Embryonic facial prominence (tissue), 1 donor: ENCODE data around the gene DCP2.

Source experiments
- DNase-seq: peaks from one replicate; pipeline ENCODE4 v3.0.0-alpha.2; 2016; ENCODE audit errors: extremely low spot score

DCP2 gene

DNA sequence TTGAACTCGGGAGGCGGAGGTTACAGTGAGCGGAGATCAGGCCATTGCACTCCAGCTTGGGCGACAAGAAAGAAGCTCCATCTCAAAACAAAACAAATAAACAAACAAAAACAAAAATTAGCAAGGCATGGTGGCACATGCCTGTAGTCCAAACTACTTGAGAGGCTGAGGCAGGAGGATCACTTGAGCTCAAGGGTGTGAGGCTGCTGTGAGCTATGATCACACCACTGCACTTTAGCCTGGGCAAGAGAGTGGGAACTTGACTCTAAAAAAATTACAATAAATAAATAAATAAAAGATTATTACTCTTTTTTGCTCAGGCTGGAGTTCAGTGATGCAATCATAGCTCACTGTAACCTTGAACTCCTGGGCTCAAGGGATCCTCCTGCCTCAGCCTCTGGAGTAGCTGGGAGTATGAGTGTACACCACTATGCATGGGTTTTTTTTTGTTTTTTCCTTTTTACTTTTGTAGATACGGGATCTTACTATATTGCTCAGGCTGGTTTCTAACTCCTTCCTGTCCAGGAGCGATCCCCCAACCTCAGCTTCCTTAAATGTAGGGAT, 9.0 kb upstream of the DCP2 start:
- DNase-seq, result no peak

DNA sequence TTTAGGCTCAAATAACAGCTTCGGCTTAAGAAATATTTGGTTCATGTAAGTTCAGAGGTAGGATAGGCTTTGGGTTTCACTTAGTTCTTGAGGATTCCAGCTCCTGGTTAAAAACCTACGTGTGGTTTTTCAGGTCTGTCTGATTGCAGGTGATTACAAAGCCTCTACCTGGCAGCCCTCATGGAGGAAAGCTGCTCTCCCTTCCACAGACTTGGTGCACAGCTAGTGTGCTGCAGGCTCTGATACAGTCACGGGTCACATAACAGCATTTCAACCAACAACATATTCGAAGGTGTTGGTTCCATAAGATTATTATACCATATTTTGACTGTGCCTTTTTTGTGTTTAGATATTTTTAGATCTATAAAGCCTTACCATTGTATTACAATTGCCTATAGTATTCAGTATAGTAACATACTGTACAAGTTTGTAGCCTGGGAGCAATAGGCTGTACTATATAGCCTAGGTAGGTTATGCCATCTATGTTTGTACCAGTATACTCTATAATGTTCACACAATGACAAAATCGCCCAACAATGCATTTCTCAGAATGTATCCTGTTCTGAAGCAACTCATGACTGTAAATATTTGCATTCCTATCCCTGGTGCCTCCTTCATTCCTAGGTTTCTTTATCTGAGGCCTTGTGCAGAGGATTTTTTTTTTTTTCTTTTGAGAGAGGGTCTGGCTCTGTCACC, 8.0 kb upstream of the DCP2 start:
- no peak for DNase-seq

DNA sequence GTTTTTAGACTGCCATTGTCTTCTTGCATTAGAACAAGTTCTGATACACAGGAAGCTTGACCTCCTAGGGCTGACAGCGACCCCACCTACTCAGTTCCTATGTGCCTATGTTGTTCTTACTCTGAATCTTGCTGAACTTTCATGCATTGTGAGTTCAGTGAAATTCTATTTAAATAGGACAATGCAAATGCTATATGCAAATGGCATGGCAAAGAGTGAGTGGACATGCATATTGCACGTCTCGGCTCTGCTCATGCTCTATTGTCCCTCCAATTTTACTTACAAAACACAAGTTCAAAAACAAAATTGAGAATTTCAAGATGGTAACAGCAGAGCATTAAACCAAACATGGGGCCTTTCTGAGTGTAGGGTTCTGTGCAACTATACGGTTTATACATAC, 5.3 kb upstream of the DCP2 start:
- DNase-seq, result no peak

GRCh38 chr5:112973036-112973435, 3.6 kb upstream of the DCP2 start:
- no peak for DNase-seq

DNA sequence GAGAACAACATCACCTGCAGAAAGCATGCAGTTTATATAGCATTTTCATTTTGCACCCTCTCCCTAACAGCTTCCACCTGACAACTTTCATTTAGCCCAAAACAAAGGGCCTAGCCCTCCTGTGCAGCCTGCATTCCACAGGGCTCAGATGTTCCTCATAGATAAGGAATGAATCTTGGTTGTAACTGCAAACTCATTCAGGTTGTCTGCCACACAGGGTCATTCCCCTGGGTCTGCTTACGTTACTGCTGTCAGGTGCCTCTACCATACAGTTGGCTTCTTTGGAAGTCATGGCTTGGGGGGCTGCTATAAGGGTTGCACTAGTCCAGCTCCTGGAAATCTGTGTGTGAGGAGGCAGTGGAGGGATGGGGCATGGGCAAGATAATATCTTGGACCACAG, 2.7 kb upstream of the DCP2 start:
- DNase-seq, result no peak

GRCh38 chr5:112974901-112975300, 1.7 kb upstream of the DCP2 start:
- DNase-seq, result no peak

DNA sequence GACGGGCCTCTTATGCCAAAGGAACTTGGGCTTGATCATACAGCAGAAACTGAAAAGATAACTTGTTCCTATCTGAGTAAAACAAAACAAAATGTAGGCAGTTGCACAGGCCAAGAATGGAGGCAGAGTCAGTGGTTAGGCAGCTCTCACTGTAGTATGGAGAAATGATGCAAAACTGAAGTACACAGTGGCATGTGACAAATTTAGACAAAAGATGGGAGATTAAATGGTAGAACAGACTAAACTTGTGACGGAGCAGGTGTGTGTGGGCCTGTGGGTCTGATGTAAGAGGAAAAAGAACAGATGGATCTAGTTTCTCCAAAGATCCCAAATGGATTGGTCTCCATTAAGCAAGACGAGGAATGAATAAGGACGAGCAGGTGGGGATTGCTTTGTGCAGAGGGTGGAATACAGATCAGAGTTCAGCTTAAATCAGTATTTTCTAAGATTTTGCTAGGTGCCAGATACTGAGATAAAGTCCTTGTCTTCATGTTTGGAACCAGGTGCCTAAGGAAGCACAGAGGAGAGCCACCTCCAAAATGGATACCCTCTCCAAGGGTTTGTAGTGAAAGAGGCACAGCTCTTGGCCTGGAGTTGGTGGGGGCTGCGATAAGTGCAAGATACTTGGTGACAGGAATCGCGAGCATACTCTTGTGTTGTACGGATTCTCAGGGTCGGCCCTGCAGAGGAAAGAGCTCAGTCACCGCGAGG, 722 bp upstream of the DCP2 start:
- DNase-seq, result no peak

DNA sequence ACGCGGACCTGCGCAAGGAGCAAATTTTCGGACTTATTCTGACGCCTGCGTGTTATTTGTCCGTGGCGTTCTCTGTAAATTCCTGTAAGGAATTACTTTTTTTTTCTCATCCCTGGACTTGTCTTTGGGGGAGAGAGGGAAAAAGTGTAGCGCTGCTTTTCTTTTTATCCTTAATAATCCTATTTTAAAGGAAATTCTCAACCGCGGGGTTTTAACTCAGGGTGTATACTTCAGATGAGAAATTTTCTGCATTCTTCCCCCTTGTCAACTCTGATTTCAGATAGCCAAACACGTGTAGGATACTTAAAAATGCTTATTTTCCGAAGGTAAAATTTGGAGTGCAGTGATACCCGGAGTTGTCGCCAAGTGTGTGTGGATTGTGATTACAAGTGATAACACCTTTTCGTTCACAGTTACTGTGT, 853 bp downstream of the DCP2 start:
- no peak for DNase-seq

- DNase-seq, result no peak
Observed at GRCh38 chr5:112978836-112979235, 2.2 kb downstream of the DCP2 start.

DNA sequence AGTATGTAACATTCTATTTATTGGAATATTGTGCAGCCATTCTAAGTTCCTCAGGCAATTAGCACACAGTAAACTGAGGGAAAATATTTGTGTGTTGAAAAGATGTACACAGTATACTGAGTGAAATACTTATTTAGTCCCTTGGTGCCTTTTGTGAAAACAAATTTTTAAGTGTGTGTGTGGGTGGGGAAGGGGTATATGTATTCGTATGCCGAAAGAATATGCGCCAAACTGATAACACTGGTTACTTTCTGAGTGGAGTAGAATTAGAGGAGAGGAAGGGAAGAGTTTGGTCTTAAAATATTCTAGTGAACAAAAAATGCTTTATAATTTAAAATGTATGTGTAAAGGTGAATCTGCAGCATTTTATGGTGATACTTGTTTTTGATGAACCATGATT, 3.1 kb downstream of the DCP2 start:
- DNase-seq, result no peak

- no peak for DNase-seq
Observed at GRCh38 chr5:112983363-112983762, 6.8 kb downstream of the DCP2 start.

DNA sequence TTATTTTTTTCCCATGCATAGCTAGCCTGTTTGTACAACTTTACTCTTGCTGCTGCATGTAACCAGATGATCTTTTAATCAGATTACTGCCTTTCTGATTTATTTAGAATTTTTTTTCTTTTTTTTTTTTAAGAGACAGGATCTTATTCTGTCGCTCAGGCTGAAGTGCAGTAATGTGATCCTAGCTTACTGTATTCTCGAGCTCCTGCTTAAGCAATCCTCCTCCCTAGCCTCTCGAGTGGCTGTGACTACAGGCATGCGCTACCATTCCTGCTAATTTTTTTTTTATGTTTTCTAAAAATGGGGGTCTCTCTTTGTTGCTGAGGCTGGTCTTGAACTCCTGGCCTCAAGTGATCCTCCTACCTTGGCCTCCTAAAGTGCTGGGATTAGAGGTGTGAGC, 9.6 kb downstream of the DCP2 start:
- no peak for DNase-seq

DNA sequence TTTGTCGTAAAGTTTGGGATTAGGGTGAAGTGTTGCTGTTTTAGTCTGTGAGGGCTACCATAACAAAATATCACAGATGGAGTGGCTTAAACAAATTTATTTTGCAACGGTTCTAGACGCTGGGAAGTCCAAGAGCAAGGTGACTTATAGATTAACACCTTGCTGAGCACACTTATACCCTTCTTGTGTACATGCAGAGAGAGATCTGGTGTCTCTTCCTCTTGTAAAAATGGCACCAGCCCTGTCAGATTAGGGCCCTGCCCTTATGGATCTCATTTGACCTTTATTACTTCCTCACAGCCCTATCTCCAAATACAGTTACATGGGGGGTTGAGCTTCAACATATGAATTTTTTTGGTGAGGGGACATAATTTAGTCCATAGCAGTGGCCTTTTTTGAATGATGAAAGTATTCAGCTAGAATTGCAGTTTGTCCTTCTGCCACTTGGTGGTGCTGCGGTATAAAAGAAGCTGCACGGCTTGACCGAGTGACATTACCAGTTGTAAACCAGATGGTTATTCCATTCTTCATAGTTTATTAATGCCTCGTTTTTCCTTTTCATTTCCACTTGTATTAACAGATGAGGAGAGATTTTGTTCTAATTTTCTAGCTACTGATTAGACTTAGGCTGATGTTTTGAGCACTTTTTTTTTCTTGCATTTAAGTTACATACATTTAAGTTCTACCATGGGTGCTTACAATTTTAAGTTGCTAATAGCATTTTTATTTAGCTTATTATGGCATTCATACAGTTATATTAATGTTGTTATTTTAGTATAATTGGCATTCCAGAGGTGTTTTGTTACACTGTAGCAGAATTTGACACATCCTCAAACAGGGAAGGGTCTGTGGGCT, 19.4 kb downstream of the DCP2 start:
- DNase-seq, result no peak

GRCh38 chr5:112996830-112997374, 20.3 kb downstream of the DCP2 start:
- DNase-seq, result no peak

GRCh38 chr5:112998296-112998695, 21.7 kb downstream of the DCP2 start:
- DNase-seq, result no peak

DNA sequence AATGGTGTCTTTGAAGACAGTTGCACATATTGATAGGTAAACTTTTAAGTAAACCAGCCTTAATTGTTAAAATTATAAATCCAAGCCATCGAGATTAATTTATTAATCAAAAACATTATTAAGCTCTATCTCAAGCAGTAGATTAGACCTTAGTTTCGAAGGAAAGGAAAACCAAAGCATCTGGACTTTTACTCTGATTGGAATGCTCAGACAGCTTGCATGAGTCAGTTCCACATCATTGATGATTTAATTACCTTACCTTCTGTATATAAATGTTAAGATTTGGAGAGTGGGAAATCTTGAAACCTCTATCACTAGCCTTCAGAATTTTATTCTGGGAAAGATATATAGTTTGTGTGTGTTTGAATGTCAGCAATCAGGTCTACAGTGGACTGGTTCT, 23.9 kb downstream of the DCP2 start:
- DNase-seq, result no peak

DNA sequence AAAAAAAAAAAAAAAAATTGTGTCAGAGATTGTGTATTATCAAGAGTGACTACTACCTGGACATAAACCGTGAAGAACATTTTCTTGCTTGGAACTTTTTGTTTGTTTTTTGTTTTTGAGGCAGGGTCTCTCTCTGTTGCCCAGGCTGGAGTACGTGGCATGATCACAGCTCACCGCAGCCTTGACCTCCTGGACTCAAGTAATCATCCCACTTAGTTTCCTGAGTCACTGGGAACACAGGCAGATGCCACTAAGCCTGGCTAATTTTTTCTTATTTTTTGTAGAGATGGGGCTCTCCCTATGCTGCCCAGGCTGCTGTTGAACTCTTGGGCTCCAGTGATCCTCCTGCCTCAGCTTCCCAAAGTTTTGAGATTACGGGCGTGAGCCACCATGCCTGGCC, 25.8 kb downstream of the DCP2 start:
- no peak for DNase-seq

DNA sequence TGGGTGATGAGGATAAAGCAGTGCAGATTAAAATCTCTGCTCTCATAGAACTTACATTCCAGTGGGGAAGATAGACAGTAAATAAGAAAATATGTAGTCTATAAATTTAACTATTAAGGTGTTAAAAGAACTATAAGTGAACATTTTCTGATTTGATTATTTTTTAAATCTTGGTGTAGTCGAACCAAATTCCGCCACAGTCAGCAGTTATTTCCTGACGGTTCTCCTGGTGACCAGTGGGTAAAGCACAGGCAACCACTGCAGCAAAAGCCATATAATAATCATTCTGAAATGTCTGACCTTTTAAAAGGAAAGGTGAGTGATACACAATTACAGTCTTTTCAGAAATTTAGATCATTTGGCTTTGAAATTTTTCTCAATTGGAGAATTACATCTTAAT, 27.2 kb downstream of the DCP2 start:
- no peak for DNase-seq

GRCh38 chr5:113005454-113005853, 28.9 kb downstream of the DCP2 start:
- no peak for DNase-seq

GRCh38 chr5:113017881-113018635, 41.5 kb downstream of the DCP2 start:
- no peak for DNase-seq
